Measurements from ENCODE around the gene CTNNA3.

Gene CTNNA3

GRCh38 chr10:66916030-66916429 lies 780.0 kb downstream of the CTNNA3 start:
- no peak overlapping the region for H3K4me3 ChIP-seq (ENCODE audit: low read length)
- no peak for TF ChIP-seq CTCF (IDR thresholded peaks at IDR 0.05; ENCODE audit: insufficient read depth, low read depth, low read length, missing control alignments)
- DNase-seq (ENCODE audit: low read depth), result no peak

GRCh38 chr10:66910671-66911070 lies 785.3 kb downstream of the CTNNA3 start:
- no peak for DNase-seq (ENCODE audit: low read depth)
- TF ChIP-seq CTCF (IDR thresholded peaks at IDR 0.05; ENCODE audit: insufficient read depth, low read depth, low read length, missing control alignments), result no peak
- no peak overlapping the region for H3K4me3 ChIP-seq (ENCODE audit: low read length)

- DNase-seq (ENCODE audit: low read depth), result no peak
- TF ChIP-seq CTCF (IDR thresholded peaks at IDR 0.05; ENCODE audit: insufficient read depth, low read depth, low read length, missing control alignments), result no peak
- H3K4me3 ChIP-seq (ENCODE audit: low read length), result no peak overlapping the region
Observed at GRCh38 chr10:66892871-66893270, 803.1 kb downstream of the CTNNA3 start.

- H3K4me3 ChIP-seq (ENCODE audit: low read length), result no peak overlapping the region
- no peak for DNase-seq (ENCODE audit: low read depth)
- no peak for TF ChIP-seq CTCF (IDR thresholded peaks at IDR 0.05; ENCODE audit: insufficient read depth, low read depth, low read length, missing control alignments)
Observed at GRCh38 chr10:66888237-66888636, 807.8 kb downstream of the CTNNA3 start.

GRCh38 chr10:66886848-66887247 lies 809.1 kb downstream of the CTNNA3 start:
- H3K4me3 ChIP-seq (ENCODE audit: low read length), result no peak overlapping the region
- TF ChIP-seq CTCF (IDR thresholded peaks at IDR 0.05; ENCODE audit: insufficient read depth, low read depth, low read length, missing control alignments), result no peak
- no peak for DNase-seq (ENCODE audit: low read depth)

GRCh38 chr10:66882271-66882670 lies 813.7 kb downstream of the CTNNA3 start:
- no peak overlapping the region for H3K4me3 ChIP-seq (ENCODE audit: low read length)
- no peak for DNase-seq (ENCODE audit: low read depth)
- no peak for TF ChIP-seq CTCF (IDR thresholded peaks at IDR 0.05; ENCODE audit: insufficient read depth, low read depth, low read length, missing control alignments)

- no peak overlapping the region for H3K4me3 ChIP-seq (ENCODE audit: low read length)
- no peak for TF ChIP-seq CTCF (IDR thresholded peaks at IDR 0.05; ENCODE audit: insufficient read depth, low read depth, low read length, missing control alignments)
- DNase-seq (ENCODE audit: low read depth), result no peak
Observed at GRCh38 chr10:66881814-66882213, 814.2 kb downstream of the CTNNA3 start.

Measured in epithelial cell of esophagus (primary cell).